ENCODE measurements around the gene LCLAT1. TPM values are rescaled to one million over a fixed set of nuclear protein-coding genes. Genes with fewer than 3 reads are reported as not detected.

Gene LCLAT1
- total RNA-seq, 1 donor from 2014 or later: 13.0 TPM

DNA sequence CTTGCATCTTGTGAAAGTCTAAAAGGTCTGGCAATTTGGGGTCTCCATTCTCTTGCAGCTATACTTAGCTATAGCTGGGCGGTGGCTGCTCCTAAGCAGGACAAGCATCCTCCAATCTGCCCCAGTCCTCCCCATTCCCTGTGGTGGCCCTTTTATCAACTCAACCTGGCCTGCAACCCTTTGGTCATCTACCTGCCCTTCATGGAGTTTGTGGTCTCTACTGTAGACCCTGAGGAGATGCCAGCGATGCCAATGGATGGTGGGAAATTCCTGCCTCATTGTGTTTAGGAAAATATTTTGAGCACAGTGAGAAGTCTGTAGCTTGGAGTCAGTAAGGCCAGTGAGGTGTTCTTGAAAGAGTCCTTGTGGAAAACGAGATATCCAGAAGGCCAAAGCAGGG is 216.8 kb downstream of the LCLAT1 start:
- TF ChIP-seq, protein P1, sequence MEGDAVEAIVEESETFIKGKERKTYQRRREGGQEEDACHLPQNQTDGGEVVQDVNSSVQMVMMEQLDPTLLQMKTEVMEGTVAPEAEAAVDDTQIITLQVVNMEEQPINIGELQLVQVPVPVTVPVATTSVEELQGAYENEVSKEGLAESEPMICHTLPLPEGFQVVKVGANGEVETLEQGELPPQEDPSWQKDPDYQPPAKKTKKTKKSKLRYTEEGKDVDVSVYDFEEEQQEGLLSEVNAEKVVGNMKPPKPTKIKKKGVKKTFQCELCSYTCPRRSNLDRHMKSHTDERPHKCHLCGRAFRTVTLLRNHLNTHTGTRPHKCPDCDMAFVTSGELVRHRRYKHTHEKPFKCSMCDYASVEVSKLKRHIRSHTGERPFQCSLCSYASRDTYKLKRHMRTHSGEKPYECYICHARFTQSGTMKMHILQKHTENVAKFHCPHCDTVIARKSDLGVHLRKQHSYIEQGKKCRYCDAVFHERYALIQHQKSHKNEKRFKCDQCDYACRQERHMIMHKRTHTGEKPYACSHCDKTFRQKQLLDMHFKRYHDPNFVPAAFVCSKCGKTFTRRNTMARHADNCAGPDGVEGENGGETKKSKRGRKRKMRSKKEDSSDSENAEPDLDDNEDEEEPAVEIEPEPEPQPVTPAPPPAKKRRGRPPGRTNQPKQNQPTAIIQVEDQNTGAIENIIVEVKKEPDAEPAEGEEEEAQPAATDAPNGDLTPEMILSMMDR (IDR thresholded peaks at IDR 0.05): no peak
- ATAC-seq (no peak), DNase-seq (no peak)
- H3K9me3 ChIP-seq: no peaks in the 10 kb centered on the region
- no peak overlapping the region for H3K4me3 ChIP-seq
- no peaks in the 10 kb centered on the region for H3K36me3 ChIP-seq
- H3K27me3 ChIP-seq (ENCODE audit: low read depth): no peaks in the 10 kb centered on the region
- no peak overlapping the region for H3K27ac ChIP-seq
- no peaks in the 10 kb centered on the region for H3K4me1 ChIP-seq
- intact Hi-C loops (cut with DNase I): no loop called here

DNA sequence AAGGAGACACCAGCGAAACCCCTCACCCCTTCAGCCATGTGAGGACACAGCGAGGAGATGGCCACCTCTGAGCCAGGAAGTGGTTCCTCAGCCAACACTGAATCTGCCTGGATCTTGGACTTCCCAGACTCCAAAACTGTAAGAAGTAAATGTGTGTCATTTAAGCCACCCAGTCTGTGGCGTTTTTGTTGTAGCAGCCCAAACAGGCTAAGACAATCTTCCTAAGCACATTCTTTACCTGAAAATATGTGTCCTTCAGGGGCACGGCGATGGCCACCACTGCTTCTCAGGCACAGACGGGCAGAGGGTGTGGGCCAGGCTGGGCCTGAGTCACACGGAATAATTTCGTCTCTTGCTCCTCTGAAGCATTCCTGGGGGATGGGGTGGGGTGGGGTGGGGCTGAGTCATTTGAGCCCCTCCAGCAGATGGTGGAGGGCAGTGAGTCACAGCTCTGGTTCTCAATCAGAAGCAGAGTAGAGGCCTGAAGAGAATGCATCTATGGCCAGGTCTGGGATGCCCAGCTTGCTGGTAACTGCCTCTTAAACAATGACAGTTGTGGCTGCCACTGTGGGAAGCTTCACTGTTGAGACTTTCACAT is 217.8 kb downstream of the LCLAT1 start:
- Histone ChIP-seq H3K27ac (no peak overlapping the region), H3K4me3 (no peak overlapping the region), H3K9me3 (no peaks in the 10 kb centered on the region), H3K36me3 (no peaks in the 10 kb centered on the region), H3K4me1 (no peaks in the 10 kb centered on the region), H3K27me3 (ENCODE audit: low read depth) (no peaks in the 10 kb centered on the region)
- intact Hi-C loops (cut with DNase I): no loop called here
- ATAC-seq: no peak
- TF ChIP-seq, protein P1 (IDR thresholded peaks at IDR 0.05): no peak
- DNase-seq: no peak

DNA sequence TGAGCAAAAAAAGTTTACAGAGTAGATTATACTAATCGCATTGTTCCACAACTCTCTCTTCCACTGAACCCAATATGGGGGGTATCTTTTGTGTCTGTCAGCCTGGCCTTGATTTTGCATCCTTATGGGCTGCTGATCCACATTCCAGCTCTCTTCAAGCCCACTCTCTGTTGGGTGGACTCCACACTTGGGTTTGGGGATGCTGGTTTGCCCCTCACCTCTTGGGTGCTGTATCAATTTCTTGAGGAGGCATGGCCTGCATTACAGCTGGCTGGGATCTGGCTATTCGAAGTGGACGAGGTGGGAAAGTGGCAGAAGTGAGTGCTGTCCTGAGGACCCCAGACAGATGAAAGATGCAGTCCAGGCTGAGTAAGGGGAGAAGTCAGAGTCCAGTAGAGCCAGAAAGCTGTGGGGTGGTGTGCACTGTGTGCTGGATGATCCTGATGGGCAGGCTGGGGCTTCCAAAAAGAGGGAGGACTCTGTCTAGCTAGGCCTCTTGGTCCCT is 218.8 kb downstream of the LCLAT1 start:
- H3K36me3 ChIP-seq: no peaks in the 10 kb centered on the region
- DNase-seq (no peak), ATAC-seq (peak in 1 of 2 donors; percentile 20)
- TF ChIP-seq, protein P1 (IDR thresholded peaks at IDR 0.05): no peak
- no peaks in the 10 kb centered on the region for H3K4me1 ChIP-seq
- no peak overlapping the region for H3K27ac ChIP-seq
- H3K4me3 ChIP-seq: no peak overlapping the region
- intact Hi-C loops (cut with DNase I): no loop called here
- no peaks in the 10 kb centered on the region for H3K9me3 ChIP-seq
- H3K27me3 ChIP-seq (ENCODE audit: low read depth): no peaks in the 10 kb centered on the region

DNA sequence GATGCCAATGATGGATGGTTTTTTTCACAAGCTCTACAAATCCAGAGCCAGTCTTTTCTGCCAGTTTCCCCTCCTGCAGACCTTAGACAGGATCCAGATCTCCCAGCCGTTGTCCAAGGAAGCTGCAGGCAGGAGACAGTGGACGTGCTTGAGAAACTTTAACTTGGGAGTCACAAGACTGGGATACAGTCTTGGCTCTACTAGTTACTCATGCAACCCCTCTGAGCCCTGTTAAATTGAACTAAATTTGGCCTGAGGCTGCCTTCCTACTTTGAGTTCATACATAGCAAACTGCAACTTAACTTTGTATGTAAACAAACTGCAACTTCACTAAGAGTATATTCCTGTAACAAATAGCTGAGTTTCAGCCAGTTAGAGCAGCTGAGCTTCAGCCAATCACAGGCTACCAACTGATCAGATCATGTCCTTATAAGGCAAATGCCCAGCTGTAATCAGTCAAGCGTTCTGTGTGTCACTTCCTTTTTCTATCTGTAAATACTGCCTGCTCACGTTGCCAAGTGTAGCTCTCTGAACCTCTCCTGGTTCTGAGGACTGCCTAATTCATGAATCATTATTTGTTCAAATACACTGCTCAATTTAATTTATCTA is 219.3 kb downstream of the LCLAT1 start:
- no peak overlapping the region for H3K27ac ChIP-seq
- intact Hi-C loops (cut with DNase I): no loop called here
- no peaks in the 10 kb centered on the region for H3K36me3 ChIP-seq
- peak; percentile 72 to 78 for ATAC-seq
- TF ChIP-seq, protein P1 (IDR thresholded peaks at IDR 0.05): no peak
- no peaks in the 10 kb centered on the region for H3K9me3 ChIP-seq
- H3K4me1 ChIP-seq: no peaks in the 10 kb centered on the region
- H3K4me3 ChIP-seq: no peak overlapping the region
- no peak for DNase-seq
- H3K27me3 ChIP-seq (ENCODE audit: low read depth): no peaks in the 10 kb centered on the region

DNA sequence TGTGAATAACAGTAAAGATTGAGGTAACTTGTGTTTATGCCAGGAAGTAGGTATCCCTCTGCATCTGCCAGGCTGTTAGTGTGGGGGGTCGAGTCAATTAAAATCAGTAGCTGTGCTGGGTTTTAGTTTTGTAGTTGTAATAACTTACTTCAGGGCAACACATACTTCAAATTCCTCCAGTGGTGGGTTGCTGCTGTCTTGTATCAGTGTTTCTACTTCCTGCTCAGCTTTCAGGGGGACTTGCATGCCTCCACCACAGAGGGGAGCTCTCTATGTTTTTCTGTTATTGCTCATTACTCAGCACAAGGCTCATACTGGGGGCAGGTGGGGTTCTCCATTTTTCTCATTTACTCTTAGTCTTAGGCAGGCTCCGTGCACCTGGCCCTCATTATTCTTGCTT is 223.4 kb downstream of the LCLAT1 start:
- ATAC-seq (no peak), DNase-seq (no peak)
- TF ChIP-seq, protein P1 (IDR thresholded peaks at IDR 0.05): no peak
- H3K9me3 ChIP-seq: no peaks in the 10 kb centered on the region
- no peaks in the 10 kb centered on the region for H3K36me3 ChIP-seq
- no peak overlapping the region for H3K4me3 ChIP-seq
- intact Hi-C loops (cut with DNase I): no loop called here
- no peaks in the 10 kb centered on the region for H3K4me1 ChIP-seq
- H3K27ac ChIP-seq: no peak overlapping the region
- no peaks in the 10 kb centered on the region for H3K27me3 ChIP-seq (ENCODE audit: low read depth)
